ENCODE measurements around the gene PRKN. TPM values are rescaled to one million over a fixed set of nuclear protein-coding genes. Genes with fewer than 3 reads are reported as not detected.

PRKN gene
- total and polyA plus RNA-seq, 9 of the 15 experiments (the other 6 are each of a cell fraction or from before 2014, with no cell fraction given), result 0.03 to 0.96 (median 0.15) TPM; not detected in 2

DNA sequence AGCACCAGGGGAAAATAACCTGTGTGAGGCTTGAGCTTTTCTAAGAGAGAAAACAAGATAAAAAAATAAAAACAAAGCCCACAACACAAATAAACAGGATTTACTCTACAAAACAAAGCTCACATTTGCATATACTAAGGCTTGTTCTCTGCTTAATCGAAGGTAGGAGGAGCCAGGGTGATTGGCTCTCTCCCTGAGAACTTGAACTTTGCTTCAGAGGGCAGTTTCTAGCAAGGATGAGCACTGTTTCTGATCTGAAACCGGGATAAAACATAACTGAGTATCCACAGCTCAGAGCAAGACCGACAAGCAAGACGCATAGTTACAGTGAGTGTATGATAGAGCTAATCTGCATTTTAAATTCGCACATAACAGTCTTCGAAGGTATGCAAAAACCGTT lies 200.6 kb downstream of the PRKN start:
- Histone ChIP-seq H3K4me2 (ENCODE audit: insufficient read depth, low read length) (no peak overlapping the region), H3K36me3 (ENCODE audit: control insufficient read depth, insufficient read depth, low read length) (no peaks in the 10 kb centered on the region), H3K27me3 (ENCODE audit: control insufficient read depth in 2 of 2, insufficient read depth in 2 of 2, low read length in 2 of 2) (no peaks in the 10 kb centered on the region), H4K20me1 (replicated peaks; ENCODE audit: control insufficient read depth, insufficient read depth, low read length) (no peaks in the 10 kb centered on the region), H3K9me1 (ENCODE audit: control insufficient read depth, insufficient read depth, low read length) (no peaks in the 10 kb centered on the region), H3K27ac (ENCODE audit: extremely low read depth, low read depth, low read length) (no peak overlapping the region), H3K4me1 (replicated peaks in 1 of 2; ENCODE audit: control insufficient read depth in 2 of 2, insufficient read depth in 2 of 2, low read length in 2 of 2) (no peaks in the 10 kb centered on the region), H3K9me3 (replicated peaks; ENCODE audit: control insufficient read depth, insufficient read depth, low read depth, low read length) (no peaks in the 10 kb centered on the region), H3K4me3 (no peak overlapping the region), H2AFZ (ENCODE audit: low read depth, low read length) (no peak overlapping the region), H3K9ac (ENCODE audit: insufficient read depth in 1 of 2, low read depth in 2 of 2, low read length in 2 of 2) (no peak overlapping the region), H3K79me2 (ENCODE audit: control insufficient read depth, insufficient read depth, low read length) (no peaks in the 10 kb centered on the region)
- in situ Hi-C loops (cut with MboI), result no loop called here
- ChIA-PET CTCF (ENCODE audit: low intra/inter-chr PET ratio) (no interaction called here), POLR2A (interaction anchor here (2.0 kb wide), 1 partner anchor 11 kb away, joined by 6 read pairs; no protein-coding TSS in a partner anchor)
- WGBS (ENCODE audit: insufficient coverage, low coverage, missing lambda C conversion rate), result 6% methylated on average over 7 of the region's 7 CpGs
- TF ChIP-seq, protein P1, sequence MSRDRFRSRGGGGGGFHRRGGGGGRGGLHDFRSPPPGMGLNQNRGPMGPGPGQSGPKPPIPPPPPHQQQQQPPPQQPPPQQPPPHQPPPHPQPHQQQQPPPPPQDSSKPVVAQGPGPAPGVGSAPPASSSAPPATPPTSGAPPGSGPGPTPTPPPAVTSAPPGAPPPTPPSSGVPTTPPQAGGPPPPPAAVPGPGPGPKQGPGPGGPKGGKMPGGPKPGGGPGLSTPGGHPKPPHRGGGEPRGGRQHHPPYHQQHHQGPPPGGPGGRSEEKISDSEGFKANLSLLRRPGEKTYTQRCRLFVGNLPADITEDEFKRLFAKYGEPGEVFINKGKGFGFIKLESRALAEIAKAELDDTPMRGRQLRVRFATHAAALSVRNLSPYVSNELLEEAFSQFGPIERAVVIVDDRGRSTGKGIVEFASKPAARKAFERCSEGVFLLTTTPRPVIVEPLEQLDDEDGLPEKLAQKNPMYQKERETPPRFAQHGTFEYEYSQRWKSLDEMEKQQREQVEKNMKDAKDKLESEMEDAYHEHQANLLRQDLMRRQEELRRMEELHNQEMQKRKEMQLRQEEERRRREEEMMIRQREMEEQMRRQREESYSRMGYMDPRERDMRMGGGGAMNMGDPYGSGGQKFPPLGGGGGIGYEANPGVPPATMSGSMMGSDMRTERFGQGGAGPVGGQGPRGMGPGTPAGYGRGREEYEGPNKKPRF (IDR thresholded peaks at IDR 0.05; ENCODE audit: low read depth, low read length), result no peak
- no peak for TF ChIP-seq RHOXF2B (CRISPR knock-in tag; conservative IDR thresholded peaks at IDR 0.05)
- TF ChIP-seq, protein P2, sequence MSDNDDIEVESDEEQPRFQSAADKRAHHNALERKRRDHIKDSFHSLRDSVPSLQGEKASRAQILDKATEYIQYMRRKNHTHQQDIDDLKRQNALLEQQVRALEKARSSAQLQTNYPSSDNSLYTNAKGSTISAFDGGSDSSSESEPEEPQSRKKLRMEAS (CRISPR knock-in tag; IDR thresholded peaks at IDR 0.05), result no peak
- TF ChIP-seq, protein P3, sequence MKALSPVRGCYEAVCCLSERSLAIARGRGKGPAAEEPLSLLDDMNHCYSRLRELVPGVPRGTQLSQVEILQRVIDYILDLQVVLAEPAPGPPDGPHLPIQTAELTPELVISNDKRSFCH (CRISPR knock-in tag; IDR thresholded peaks at IDR 0.05), result no peak
- TF ChIP-seq, protein P3 (tag; IDR thresholded peaks at IDR 0.05), result no peak
- TF ChIP-seq, protein P4, sequence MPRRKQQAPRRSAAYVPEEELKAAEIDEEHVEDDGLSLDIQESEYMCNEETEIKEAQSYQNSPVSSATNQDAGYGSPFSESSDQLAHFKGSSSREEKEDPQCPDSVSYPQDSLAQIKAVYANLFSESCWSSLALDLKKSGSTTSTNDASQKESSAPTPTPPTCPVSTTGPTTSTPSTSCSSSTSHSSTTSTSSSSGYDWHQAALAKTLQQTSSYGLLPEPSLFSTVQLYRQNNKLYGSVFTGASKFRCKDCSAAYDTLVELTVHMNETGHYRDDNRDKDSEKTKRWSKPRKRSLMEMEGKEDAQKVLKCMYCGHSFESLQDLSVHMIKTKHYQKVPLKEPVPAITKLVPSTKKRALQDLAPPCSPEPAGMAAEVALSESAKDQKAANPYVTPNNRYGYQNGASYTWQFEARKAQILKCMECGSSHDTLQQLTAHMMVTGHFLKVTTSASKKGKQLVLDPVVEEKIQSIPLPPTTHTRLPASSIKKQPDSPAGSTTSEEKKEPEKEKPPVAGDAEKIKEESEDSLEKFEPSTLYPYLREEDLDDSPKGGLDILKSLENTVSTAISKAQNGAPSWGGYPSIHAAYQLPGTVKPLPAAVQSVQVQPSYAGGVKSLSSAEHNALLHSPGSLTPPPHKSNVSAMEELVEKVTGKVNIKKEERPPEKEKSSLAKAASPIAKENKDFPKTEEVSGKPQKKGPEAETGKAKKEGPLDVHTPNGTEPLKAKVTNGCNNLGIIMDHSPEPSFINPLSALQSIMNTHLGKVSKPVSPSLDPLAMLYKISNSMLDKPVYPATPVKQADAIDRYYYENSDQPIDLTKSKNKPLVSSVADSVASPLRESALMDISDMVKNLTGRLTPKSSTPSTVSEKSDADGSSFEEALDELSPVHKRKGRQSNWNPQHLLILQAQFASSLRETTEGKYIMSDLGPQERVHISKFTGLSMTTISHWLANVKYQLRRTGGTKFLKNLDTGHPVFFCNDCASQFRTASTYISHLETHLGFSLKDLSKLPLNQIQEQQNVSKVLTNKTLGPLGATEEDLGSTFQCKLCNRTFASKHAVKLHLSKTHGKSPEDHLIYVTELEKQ (CRISPR knock-in tag; IDR thresholded peaks at IDR 0.05), result no peak
- TF ChIP-seq SOX6 (IDR thresholded peaks at IDR 0.05), result no peak
- TF ChIP-seq HDAC6 (IDR thresholded peaks at IDR 0.05; ENCODE audit: low read depth, low read length), result no peak
- TF ChIP-seq ELF4 (CRISPR knock-in tag; IDR thresholded peaks at IDR 0.05), result no peak
- no peak for DNase-seq (ENCODE audit: extremely low read depth in 1 of 4, low spot score in 3 of 4)
- no peak for FAIRE-seq
- no TSS peak for BruUV-seq (replicated peaks)
- intact Hi-C loops (cut with micrococcal nuclease), result no loop called here
- ATAC-seq, result no peak
